Caco-2 (cell line): ENCODE data around the gene ZNF648. TPM values are rescaled to one million over a fixed set of nuclear protein-coding genes. Genes with fewer than 3 reads are reported as not detected.

Experiments
- BruUV-seq: library from RNA; stranded (reverse); fragments of 400-500 nt; replicated peaks from 2 replicates; lab custom pipeline; 2021; lab: Mats Ljungman, UMichigan
- CTCF ChIA-PET: fragments of 300-600 bp; sonication (Branson Sonifier 250); formaldehyde crosslinking; loops from one replicate; lab custom pipeline; 2022; ENCODE audit warnings: antibody characterized with exemption; lab: Charles Lee
- POLR2A ChIA-PET: fragments of 300-600 bp; sonication (Branson Sonifier 250); formaldehyde crosslinking; loops from one replicate; lab custom pipeline; 2022; ENCODE audit warnings: antibody characterized with exemption; lab: Charles Lee
- DNase-seq, 2 experiments: peaks; one replicate each; pipeline versions ENCODE4 v3.0.0 to v3.0.0-alpha.2; 2020 to 2022
- H3K27me3 ChIP-seq: replicated peaks from 2 replicates; pipeline ENCODE4 v1.6.0; 2011; ENCODE audit warnings: low read length; ENCODE audit not compliant: control insufficient read depth, insufficient read depth
- H3K36me3 ChIP-seq: 2 replicates; pipeline ENCODE4 v1.5.1; 2011; ENCODE audit warnings: low read length; ENCODE audit not compliant: control insufficient read depth, insufficient read depth
- H3K4me1 ChIP-seq: fragments of 250-450 bp; sonication (Bioruptor Pico); 2 replicates; pipeline ENCODE4 v1.5.1; 2020; ENCODE audit warnings: mild to moderate bottlenecking
- H3K4me3 ChIP-seq: 2 replicates; pipeline ENCODE4 v1.5.1; 2011; ENCODE audit warnings: low read depth, mild to moderate bottlenecking, control low read depth, low read length
- H3K9me3 ChIP-seq: fragments of 250-450 bp; sonication (Bioruptor Pico); 2 replicates; pipeline ENCODE4 v1.5.1; 2020; ENCODE audit warnings: mild to moderate bottlenecking, moderate library complexity
- H3K27ac Mint-ChIP-seq: one replicate; pipeline ENCODE4 v1.8.0; 2022; ENCODE audit warnings: mixed read lengths; ENCODE audit not compliant: unreplicated experiment
- H3K27me3 Mint-ChIP-seq: one replicate; pipeline ENCODE4 v1.8.0; 2022; ENCODE audit warnings: mixed read lengths; ENCODE audit not compliant: insufficient read depth, unreplicated experiment
- H3K36me3 Mint-ChIP-seq: one replicate; pipeline ENCODE4 v1.8.0; 2022; ENCODE audit warnings: mild to moderate bottlenecking, mixed read lengths; ENCODE audit not compliant: insufficient read depth, unreplicated experiment
- H3K4me1 Mint-ChIP-seq: one replicate; pipeline ENCODE4 v1.8.0; 2022; ENCODE audit warnings: low read depth, mixed read lengths; ENCODE audit not compliant: unreplicated experiment
- H3K4me3 Mint-ChIP-seq: one replicate; pipeline ENCODE4 v1.8.0; 2022; ENCODE audit warnings: mild to moderate bottlenecking, moderate library complexity, mixed read lengths; ENCODE audit not compliant: unreplicated experiment
- H3K9me3 Mint-ChIP-seq: one replicate; pipeline ENCODE4 v1.8.0; 2022; ENCODE audit warnings: mixed read lengths; ENCODE audit not compliant: unreplicated experiment
- intact Hi-C: fragments of 100-400 bp; cut with micrococcal nuclease; formaldehyde crosslinking; loops from one replicate; pipeline ENCODE4 v1.10.0; 2022; ENCODE audit not compliant: unreplicated experiment
- total RNA-seq: library from RNA; stranded (reverse); gene quantifications from 2 replicates; pipeline ENCODE4 v1.2.3, GENCODE V29; 2022
- TF ChIP-seq, protein P1 (sequence below), 2 experiments: fragments of 200-600 bp in 1 of 2; IDR thresholded peaks; 1 replicate in 1 of 2; 2 replicates in 1 of 2; pipeline versions ENCODE4 v1.5.1 to v1.8.0; 2011 to 2022; ENCODE audit warnings: antibody characterized with exemption in 1 of 2, control low read depth in 1 of 2, inconsistent platforms in 1 of 2, low read depth in 1 of 2, low read length in 1 of 2, mild to moderate bottlenecking in 1 of 2, moderate library complexity in 1 of 2; ENCODE audit not compliant: insufficient read depth in 1 of 2, severe bottlenecking in 1 of 2, unreplicated experiment in 1 of 2

ZNF648 gene
- total RNA-seq, 1 experiment from 2014 or later = not detected

DNA sequence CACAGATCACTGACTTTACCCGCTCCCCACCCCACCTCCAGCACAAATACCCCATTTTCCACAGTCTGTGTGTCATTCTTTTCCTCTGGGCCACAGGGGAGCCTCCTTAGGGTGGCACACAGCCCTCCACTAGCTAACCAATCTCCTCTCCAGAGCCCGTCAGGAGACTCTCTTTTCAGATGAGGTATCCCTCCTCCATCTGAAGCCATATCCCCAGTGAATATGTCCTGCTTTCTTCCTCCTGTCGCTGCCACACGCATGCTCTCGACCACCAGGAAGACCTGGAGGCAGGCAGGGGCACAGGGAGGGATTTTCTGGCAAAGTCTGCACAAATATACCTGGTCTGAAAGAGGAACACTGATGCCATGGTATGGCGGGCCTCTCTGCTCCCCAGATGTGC lies 635 bp downstream of the ZNF648 start:
- no peaks in the 10 kb centered on the region for H3K36me3 Mint-ChIP-seq
- H3K4me3 Mint-ChIP-seq = no peak overlapping the region
- no peak for DNase-seq
- POLR2A ChIA-PET = no interaction called here
- Histone ChIP-seq H3K4me3 (no peak overlapping the region), H3K27me3 (no peaks in the 10 kb centered on the region; the same call in 1 of the 2 replicates), H3K9me3 (peaks cover 5% of the 10 kb centered on the region; the same call in 1 of the 2 replicates), H3K36me3 (no peaks in the 10 kb centered on the region), H3K4me1 (no peaks in the 10 kb centered on the region)
- no peaks in the 10 kb centered on the region for H3K9me3 Mint-ChIP-seq
- intact Hi-C loops = no loop called here
- BruUV-seq = no TSS peak
- CTCF ChIA-PET = no interaction called here
- H3K27ac Mint-ChIP-seq = no peak overlapping the region
- peaks cover 12% of the 10 kb centered on the region for H3K27me3 Mint-ChIP-seq
- no peaks in the 10 kb centered on the region for H3K4me1 Mint-ChIP-seq
- TF ChIP-seq, protein P1, sequence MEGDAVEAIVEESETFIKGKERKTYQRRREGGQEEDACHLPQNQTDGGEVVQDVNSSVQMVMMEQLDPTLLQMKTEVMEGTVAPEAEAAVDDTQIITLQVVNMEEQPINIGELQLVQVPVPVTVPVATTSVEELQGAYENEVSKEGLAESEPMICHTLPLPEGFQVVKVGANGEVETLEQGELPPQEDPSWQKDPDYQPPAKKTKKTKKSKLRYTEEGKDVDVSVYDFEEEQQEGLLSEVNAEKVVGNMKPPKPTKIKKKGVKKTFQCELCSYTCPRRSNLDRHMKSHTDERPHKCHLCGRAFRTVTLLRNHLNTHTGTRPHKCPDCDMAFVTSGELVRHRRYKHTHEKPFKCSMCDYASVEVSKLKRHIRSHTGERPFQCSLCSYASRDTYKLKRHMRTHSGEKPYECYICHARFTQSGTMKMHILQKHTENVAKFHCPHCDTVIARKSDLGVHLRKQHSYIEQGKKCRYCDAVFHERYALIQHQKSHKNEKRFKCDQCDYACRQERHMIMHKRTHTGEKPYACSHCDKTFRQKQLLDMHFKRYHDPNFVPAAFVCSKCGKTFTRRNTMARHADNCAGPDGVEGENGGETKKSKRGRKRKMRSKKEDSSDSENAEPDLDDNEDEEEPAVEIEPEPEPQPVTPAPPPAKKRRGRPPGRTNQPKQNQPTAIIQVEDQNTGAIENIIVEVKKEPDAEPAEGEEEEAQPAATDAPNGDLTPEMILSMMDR (IDR thresholded peaks at IDR 0.05; ENCODE audit: insufficient read depth in 1 of 2, low read depth in 1 of 2, low read length in 1 of 2, severe bottlenecking in 1 of 2, unreplicated experiment in 1 of 2) = no peak

DNA sequence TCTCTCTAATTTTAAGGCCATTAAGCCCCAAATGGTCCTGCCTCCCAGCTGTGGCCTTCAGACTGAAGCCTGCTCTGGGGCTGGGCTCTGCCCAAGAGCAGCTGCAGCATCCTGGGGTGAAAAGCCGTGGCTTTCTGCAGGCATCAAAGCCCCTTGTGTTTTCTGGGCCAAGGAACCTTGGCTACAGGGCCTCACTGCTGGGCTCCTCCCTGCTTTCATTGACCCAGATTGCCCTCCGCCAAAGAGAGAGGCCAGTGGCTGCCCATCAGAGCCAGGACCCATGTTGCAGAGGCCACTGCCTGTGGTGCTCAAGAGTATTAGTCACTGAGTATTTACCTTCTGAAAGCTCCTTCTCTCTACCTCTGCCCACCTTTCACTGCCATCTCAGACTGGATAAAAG lies 1.6 kb downstream of the ZNF648 start:
- no TSS peak for BruUV-seq
- Histone ChIP-seq H3K27me3 (no peaks in the 10 kb centered on the region; the same call in 1 of the 2 replicates), H3K36me3 (no peaks in the 10 kb centered on the region), H3K4me1 (no peaks in the 10 kb centered on the region), H3K4me3 (no peak overlapping the region), H3K9me3 (peaks cover 5% of the 10 kb centered on the region; the same call in 1 of the 2 replicates)
- no peak for DNase-seq
- no peak overlapping the region for H3K4me3 Mint-ChIP-seq
- intact Hi-C loops = no loop called here
- no peak overlapping the region for H3K27ac Mint-ChIP-seq
- no peaks in the 10 kb centered on the region for H3K4me1 Mint-ChIP-seq
- POLR2A ChIA-PET = interaction anchor here (0.6 kb wide), 1 partner anchor 118 kb away, joined by 3 read pairs; no protein-coding TSS in a partner anchor
- TF ChIP-seq, protein P1 (IDR thresholded peaks at IDR 0.05; ENCODE audit: insufficient read depth in 1 of 2, low read depth in 1 of 2, low read length in 1 of 2, severe bottlenecking in 1 of 2, unreplicated experiment in 1 of 2) = no peak
- no peaks in the 10 kb centered on the region for H3K36me3 Mint-ChIP-seq
- H3K27me3 Mint-ChIP-seq = peaks cover 12% of the 10 kb centered on the region
- no peaks in the 10 kb centered on the region for H3K9me3 Mint-ChIP-seq
- CTCF ChIA-PET = no interaction called here

DNA sequence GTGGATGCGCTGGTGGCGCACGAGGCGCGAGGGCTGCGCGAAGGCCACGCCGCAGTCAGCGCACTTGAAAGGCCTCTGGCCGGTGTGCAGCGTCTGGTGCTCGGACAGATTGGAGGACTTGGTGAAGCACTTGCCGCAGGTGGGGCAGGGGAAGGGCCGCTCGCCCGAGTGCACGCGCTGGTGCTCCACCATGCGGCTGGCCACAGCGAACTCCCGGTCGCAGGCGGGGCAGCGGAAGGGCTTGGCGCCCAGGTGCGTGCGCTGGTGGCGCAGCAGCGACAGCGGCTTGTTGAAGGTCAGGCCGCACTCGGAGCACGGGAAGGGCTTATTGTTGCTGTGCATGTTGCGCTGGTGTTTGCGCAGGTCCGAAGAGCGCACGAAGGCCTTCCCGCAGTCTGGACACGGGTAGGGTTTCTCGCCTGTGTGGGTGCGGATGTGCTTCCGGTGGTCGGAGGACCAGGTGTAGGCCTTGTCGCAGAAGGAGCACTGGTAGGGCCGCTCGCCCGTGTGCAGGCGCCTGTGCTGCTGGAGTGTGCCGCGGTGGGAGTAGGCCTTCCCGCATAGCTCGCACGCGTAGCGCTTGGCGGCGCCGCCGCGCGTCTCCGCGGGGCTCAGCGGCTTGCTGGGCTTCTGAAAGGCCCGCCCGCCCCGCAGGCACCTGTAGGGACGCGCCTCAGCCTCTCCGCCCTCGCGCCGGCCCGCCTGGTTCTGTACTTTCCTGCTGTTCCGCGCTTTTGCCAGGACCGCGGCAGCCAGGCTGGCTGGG lies 4.7 kb downstream of the ZNF648 start:
- H3K27me3 Mint-ChIP-seq = peaks cover 9% of the 10 kb centered on the region
- DNase-seq = no peak
- ChIA-PET POLR2A (no interaction called here), CTCF (interaction anchor here (1.7 kb wide), 1 partner anchor 24 kb away, joined by 7 read pairs; no protein-coding TSS in a partner anchor)
- Histone ChIP-seq H3K36me3 (no peaks in the 10 kb centered on the region), H3K27me3 (no peaks in the 10 kb centered on the region; the same call in 1 of the 2 replicates), H3K9me3 (no peaks in the 10 kb centered on the region), H3K4me3 (no peak overlapping the region), H3K4me1 (no peaks in the 10 kb centered on the region)
- TF ChIP-seq, protein P1 (IDR thresholded peaks at IDR 0.05; ENCODE audit: insufficient read depth in 1 of 2, low read depth in 1 of 2, low read length in 1 of 2, severe bottlenecking in 1 of 2, unreplicated experiment in 1 of 2) = no peak
- no peak overlapping the region for H3K27ac Mint-ChIP-seq
- H3K36me3 Mint-ChIP-seq = no peaks in the 10 kb centered on the region
- H3K4me1 Mint-ChIP-seq = no peaks in the 10 kb centered on the region
- intact Hi-C loops = no loop called here
- no peaks in the 10 kb centered on the region for H3K9me3 Mint-ChIP-seq
- no TSS peak for BruUV-seq
- H3K4me3 Mint-ChIP-seq = no peak overlapping the region
